ENCODE measurements around the gene RBM26.

RBM26 gene

GRCh38 chr13:79407349-79407979, 1.4 kb upstream of the RBM26 start:
- TF ChIP-seq BACH2 (CRISPR knock-in tag; IDR thresholded peaks at IDR 0.05; ENCODE audit: borderline replicate concordance) (no peak), RARB (CRISPR knock-in tag; IDR thresholded peaks at IDR 0.05) (no peak), CSDC2 (CRISPR knock-in tag; IDR thresholded peaks at IDR 0.05) (no peak), ZC3H10 (CRISPR knock-in tag; IDR thresholded peaks at IDR 0.05) (no peak), TSHZ2 (CRISPR knock-in tag; IDR thresholded peaks at IDR 0.05) (no peak), POU6F1 (CRISPR knock-in tag; IDR thresholded peaks at IDR 0.05; ENCODE audit: borderline replicate concordance, low read depth) (no peak), ZNF565 (CRISPR knock-in tag; conservative IDR thresholded peaks at IDR 0.05; ENCODE audit: low read depth) (no peak), ZFP3 (CRISPR knock-in tag; IDR thresholded peaks at IDR 0.05) (no peak), TOX (CRISPR knock-in tag; IDR thresholded peaks at IDR 0.05; ENCODE audit: borderline replicate concordance) (no peak), ZNF8 (CRISPR knock-in tag; IDR thresholded peaks at IDR 0.05) (no peak), CSRNP3 (CRISPR knock-in tag; IDR thresholded peaks at IDR 0.05) (no peak), GLIS3 (CRISPR knock-in tag; IDR thresholded peaks at IDR 0.05) (no peak)
- ATAC-seq = no peak

- no peak for TF ChIP-seq SNAI2 (CRISPR knock-in tag; IDR thresholded peaks at IDR 0.05)
- TF ChIP-seq CSDC2 (CRISPR knock-in tag; IDR thresholded peaks at IDR 0.05) = no peak
- no peak for TF ChIP-seq PPARA (CRISPR knock-in tag; IDR thresholded peaks at IDR 0.05; ENCODE audit: borderline replicate concordance)
- TF ChIP-seq ARNTL (CRISPR knock-in tag; IDR thresholded peaks at IDR 0.05; ENCODE audit: borderline replicate concordance, low read depth) = no peak
- TF ChIP-seq ZNF8 (CRISPR knock-in tag; IDR thresholded peaks at IDR 0.05) = no peak
- no peak for TF ChIP-seq OSR1 (CRISPR knock-in tag; IDR thresholded peaks at IDR 0.05)
- no peak for TF ChIP-seq TCF4 (CRISPR knock-in tag; IDR thresholded peaks at IDR 0.05; ENCODE audit: borderline replicate concordance)
- no peak for TF ChIP-seq ESRRG (CRISPR knock-in tag; IDR thresholded peaks at IDR 0.05)
- no peak for TF ChIP-seq ZFP30 (CRISPR knock-in tag; IDR thresholded peaks at IDR 0.05)
- no peak for TF ChIP-seq CREB5 (CRISPR knock-in tag; IDR thresholded peaks at IDR 0.05; ENCODE audit: low read depth)
- TF ChIP-seq GLIS3 (CRISPR knock-in tag; IDR thresholded peaks at IDR 0.05) = no peak
- no peak for TF ChIP-seq PATZ1 (CRISPR knock-in tag; IDR thresholded peaks at IDR 0.05; ENCODE audit: borderline replicate concordance)
- TF ChIP-seq ZC3H10 (CRISPR knock-in tag; IDR thresholded peaks at IDR 0.05) = no peak
- no peak for TF ChIP-seq CSRNP3 (CRISPR knock-in tag; IDR thresholded peaks at IDR 0.05)
- no peak for TF ChIP-seq ISL1 (CRISPR knock-in tag; IDR thresholded peaks at IDR 0.05)
- no peak for TF ChIP-seq POU6F1 (CRISPR knock-in tag; IDR thresholded peaks at IDR 0.05; ENCODE audit: borderline replicate concordance, low read depth)
- ATAC-seq = peak; percentile 62
Measured at GRCh38 chr13:79406597-79406908, 498 bp upstream of the RBM26 start.
